Nephron progenitor cell (in vitro differentiated cells): ENCODE results near the gene KLK13.

Source experiments
- DNase-seq: peaks from one replicate; pipeline ENCODE4 v3.0.0; 2021
- H3K27ac Mint-ChIP-seq: 2 replicates; pipeline ENCODE4 v1.8.0; 2021; ENCODE audit warnings: mild to moderate bottlenecking, moderate library complexity, mixed read lengths
- H3K27me3 Mint-ChIP-seq: 2 replicates; pipeline ENCODE4 v1.8.0; 2021; ENCODE audit warnings: mild to moderate bottlenecking, low read depth, mixed read lengths; ENCODE audit not compliant: poor library complexity
- H3K36me3 Mint-ChIP-seq: 2 replicates; pipeline ENCODE4 v1.8.0; 2021; ENCODE audit warnings: low read depth, mixed read lengths
- H3K4me1 Mint-ChIP-seq: 2 replicates; pipeline ENCODE4 v1.8.0; 2021; ENCODE audit warnings: mixed read lengths
- H3K4me3 Mint-ChIP-seq: 2 replicates; pipeline ENCODE4 v1.8.0; 2021; ENCODE audit warnings: mild to moderate bottlenecking, moderate library complexity, mixed read lengths
- H3K9me3 Mint-ChIP-seq: 2 replicates; pipeline ENCODE4 v1.8.0; 2021; ENCODE audit warnings: mild to moderate bottlenecking, moderate library complexity, mixed read lengths
- TF ChIP-seq, protein P1 (sequence below): fragments of 200-600 bp; sonication (generic); IDR thresholded peaks from 2 replicates; pipeline ENCODE4 v1.5.0; 2021; ENCODE audit warnings: antibody characterized with exemption

The KLK13 gene

DNA sequence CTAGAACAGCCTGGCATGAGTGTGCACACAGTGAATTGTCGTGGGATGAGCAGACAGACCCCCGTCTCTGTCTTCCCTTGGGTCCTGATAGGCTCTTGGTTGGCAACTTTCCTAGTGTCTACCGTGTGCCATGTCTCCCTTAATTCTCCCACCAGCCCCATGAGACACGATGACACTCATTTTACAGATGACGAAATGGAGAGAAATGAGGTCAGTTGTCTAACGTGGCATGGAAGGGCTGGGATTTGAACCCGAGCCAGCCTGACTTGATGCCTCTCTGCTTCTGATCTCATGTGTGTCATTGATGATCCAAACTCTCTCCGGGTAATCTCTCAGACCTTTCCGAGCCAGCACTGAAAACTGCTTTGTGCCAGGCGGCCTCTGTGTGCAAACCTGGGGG, 26.2 kb upstream of the KLK13 start:
- Mint-ChIP-seq H3K9me3 (no peaks in the 10 kb centered on the region), H3K4me3 (no peak overlapping the region), H3K4me1 (peaks cover 25% of the 10 kb centered on the region), H3K27ac (no peak overlapping the region), H3K36me3 (no peaks in the 10 kb centered on the region), H3K27me3 (peaks cover 18% of the 10 kb centered on the region)
- TF ChIP-seq, protein P1, sequence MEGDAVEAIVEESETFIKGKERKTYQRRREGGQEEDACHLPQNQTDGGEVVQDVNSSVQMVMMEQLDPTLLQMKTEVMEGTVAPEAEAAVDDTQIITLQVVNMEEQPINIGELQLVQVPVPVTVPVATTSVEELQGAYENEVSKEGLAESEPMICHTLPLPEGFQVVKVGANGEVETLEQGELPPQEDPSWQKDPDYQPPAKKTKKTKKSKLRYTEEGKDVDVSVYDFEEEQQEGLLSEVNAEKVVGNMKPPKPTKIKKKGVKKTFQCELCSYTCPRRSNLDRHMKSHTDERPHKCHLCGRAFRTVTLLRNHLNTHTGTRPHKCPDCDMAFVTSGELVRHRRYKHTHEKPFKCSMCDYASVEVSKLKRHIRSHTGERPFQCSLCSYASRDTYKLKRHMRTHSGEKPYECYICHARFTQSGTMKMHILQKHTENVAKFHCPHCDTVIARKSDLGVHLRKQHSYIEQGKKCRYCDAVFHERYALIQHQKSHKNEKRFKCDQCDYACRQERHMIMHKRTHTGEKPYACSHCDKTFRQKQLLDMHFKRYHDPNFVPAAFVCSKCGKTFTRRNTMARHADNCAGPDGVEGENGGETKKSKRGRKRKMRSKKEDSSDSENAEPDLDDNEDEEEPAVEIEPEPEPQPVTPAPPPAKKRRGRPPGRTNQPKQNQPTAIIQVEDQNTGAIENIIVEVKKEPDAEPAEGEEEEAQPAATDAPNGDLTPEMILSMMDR = no peak
- no peak for DNase-seq

DNA sequence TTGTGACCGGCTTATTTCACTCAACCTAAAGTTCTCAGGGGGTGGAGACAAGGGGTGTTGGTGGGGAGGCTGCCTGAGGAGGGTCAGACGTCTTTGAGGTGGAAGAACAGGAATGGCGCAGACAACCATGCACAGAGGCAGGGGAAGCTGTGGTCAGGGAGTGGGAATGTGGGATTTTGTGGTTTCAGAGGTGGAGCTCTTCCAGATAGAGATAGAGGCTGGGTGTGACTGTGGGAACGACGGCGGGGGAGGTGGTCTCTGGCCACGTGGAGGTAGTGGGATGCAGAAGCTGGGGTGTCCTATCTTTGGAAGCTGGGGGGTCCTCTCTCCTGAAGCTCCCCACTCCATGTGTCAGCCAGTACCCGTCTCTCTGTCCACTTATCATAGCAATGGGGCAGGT, 25.6 kb upstream of the KLK13 start:
- Mint-ChIP-seq H3K27me3 (peaks cover 18% of the 10 kb centered on the region), H3K4me1 (peaks cover 25% of the 10 kb centered on the region), H3K36me3 (no peaks in the 10 kb centered on the region), H3K27ac (no peak overlapping the region), H3K9me3 (no peaks in the 10 kb centered on the region), H3K4me3 (no peak overlapping the region)
- TF ChIP-seq, protein P1 = no peak
- no peak for DNase-seq

DNA sequence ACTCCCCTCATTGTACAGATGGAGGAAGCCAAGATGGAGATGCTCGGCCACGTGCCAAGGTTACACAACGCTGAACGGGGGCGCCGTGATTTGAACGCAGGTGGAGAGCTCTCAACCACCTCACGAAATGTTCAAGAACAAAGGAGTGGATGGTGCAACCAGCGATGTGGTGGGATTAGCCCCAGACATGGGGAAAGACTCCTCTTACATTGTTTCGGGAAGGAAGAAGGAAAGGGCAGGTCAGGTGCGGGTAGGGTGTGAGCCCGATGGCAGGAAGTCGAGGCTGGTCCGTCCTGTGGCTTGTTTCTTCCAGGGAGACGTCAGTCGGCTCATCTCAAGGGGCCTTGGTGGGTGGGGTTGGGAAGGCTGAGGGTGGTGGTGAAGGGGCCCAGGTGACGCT, 24.9 kb upstream of the KLK13 start:
- H3K27ac Mint-ChIP-seq = no peak overlapping the region
- no peak overlapping the region for H3K4me3 Mint-ChIP-seq
- no peaks in the 10 kb centered on the region for H3K9me3 Mint-ChIP-seq
- H3K36me3 Mint-ChIP-seq = no peaks in the 10 kb centered on the region
- no peak for DNase-seq
- H3K27me3 Mint-ChIP-seq = peaks cover 18% of the 10 kb centered on the region
- H3K4me1 Mint-ChIP-seq = peaks cover 25% of the 10 kb centered on the region
- TF ChIP-seq, protein P1 = no peak

DNA sequence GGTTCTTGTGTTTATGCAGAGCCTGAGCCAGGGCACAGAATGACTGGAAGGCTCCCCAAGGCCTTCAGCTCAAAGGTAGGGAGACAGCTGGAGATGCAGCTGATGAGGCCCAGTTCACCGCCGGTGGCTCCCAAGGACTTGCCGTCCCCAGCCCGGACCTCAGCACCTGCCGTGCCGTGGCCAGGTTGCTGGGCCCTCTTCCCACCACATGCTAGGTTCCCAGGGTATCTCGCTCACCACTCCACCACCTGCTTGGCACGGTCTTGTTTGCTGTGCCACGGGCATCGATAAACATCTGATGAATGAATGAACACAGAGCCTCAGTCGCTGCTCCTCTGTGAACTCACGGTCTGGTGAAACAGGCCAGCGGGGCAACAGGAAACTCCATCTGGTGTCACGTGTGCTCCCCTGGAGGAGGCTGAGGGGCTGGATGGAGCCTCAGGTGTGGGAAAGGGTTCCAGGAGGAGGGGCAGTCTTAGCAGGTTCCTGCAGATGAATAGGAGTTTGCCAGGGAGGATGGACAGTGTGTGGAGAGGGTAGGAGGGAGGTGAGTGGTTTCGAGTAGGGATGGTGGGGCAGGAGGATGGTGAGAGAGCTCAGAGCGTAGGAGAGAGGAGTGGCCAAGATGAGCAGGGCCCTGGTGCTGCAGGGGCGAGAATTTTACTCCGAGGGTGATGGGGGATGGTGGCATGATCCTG, 21.4 kb upstream of the KLK13 start:
- Mint-ChIP-seq H3K4me1 (peaks cover 23% of the 10 kb centered on the region), H3K27me3 (peaks cover 20% of the 10 kb centered on the region), H3K9me3 (no peaks in the 10 kb centered on the region), H3K4me3 (no peak overlapping the region), H3K27ac (peak overlapping the region; percentile 62), H3K36me3 (no peaks in the 10 kb centered on the region)
- no peak for DNase-seq
- TF ChIP-seq, protein P1 = no peak

DNA sequence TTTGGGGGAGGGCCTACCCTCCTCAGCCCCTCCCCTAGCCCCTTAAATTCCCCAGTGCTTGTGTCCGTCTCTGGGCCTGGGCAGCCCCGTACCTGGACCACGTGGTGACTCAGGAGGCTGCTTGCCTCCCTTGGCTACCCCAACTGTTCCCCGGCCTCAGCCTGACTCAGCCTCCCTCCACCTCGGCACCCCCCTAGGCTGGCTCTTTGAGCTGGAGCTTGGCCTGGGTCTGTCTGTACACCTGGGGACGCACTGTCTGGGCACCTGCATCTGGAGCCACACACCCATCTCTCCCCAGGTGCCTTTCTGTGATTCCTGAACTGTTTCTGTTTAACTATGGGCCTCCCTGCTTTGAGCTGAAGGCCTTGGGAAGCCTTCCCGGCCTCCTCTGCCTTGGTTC, 19.6 kb upstream of the KLK13 start:
- no peak for DNase-seq
- H3K27me3 Mint-ChIP-seq = peaks cover 20% of the 10 kb centered on the region
- H3K9me3 Mint-ChIP-seq = no peaks in the 10 kb centered on the region
- no peak overlapping the region for H3K4me3 Mint-ChIP-seq
- TF ChIP-seq, protein P1 = no peak
- H3K4me1 Mint-ChIP-seq = peaks cover 23% of the 10 kb centered on the region
- H3K27ac Mint-ChIP-seq = no peak overlapping the region
- no peaks in the 10 kb centered on the region for H3K36me3 Mint-ChIP-seq

DNA sequence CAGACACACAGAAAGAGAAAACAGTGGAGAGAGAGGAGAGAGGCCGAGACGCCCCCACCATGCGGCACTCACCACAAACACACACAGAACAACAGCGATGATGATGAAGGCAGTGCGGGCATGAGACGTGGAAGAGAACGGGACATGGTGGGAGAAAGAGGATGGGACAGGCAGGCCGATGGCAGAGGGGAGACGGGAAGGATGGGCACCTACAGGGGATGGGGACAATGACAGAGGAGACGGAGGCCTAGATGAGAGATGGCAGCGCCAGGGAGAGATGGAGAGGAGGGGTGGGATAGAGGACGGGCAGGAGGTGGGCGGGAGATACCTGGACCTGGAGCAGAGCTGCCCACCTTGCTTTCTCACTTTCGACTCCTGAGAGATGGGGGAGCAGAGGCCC, 18.9 kb upstream of the KLK13 start:
- Mint-ChIP-seq H3K4me3 (no peak overlapping the region), H3K9me3 (no peaks in the 10 kb centered on the region), H3K27ac (no peak overlapping the region), H3K4me1 (peaks cover 23% of the 10 kb centered on the region), H3K27me3 (peaks cover 20% of the 10 kb centered on the region), H3K36me3 (no peaks in the 10 kb centered on the region)
- no peak for DNase-seq
- TF ChIP-seq, protein P1 = no peak
